DND-41 (cell line): Measurements from ENCODE around the gene CSNK1G3.

Source experiments
- EZH2 ChIP-seq: IDR thresholded peaks from 3 replicates; pipeline ENCODE4 v1.6.1; 2012; ENCODE audit warnings: borderline replicate concordance, low read depth, mild to moderate bottlenecking, moderate library complexity, low read length, inconsistent platforms; ENCODE audit not compliant: severe bottlenecking
- TF ChIP-seq, protein P1 (sequence below): IDR thresholded peaks from 2 replicates; pipeline ENCODE4 v1.5.1; 2012; ENCODE audit warnings: borderline replicate concordance, low read length, moderate library complexity, mild to moderate bottlenecking; ENCODE audit not compliant: poor library complexity, severe bottlenecking; ENCODE audit errors: extremely low read depth

DNA sequence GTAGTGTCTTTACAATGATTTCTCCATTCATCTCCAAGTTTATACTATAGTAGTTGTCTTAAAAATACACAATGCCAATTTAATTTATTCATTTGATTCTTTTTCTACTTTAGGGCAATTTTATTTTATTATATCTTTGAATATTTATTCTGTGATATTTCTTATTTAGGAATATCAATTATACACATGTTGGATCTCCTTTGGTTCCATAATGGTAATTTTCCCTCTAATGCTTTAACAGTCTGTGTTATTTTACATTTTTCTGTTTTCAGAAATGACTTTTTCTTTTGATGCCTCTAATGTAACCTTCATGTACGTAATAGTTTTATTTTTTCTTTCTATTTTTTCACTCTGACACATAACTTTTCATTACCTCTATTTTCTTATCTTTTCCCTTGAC, 153.0 kb downstream of the CSNK1G3 start:
- TF ChIP-seq, protein P1, sequence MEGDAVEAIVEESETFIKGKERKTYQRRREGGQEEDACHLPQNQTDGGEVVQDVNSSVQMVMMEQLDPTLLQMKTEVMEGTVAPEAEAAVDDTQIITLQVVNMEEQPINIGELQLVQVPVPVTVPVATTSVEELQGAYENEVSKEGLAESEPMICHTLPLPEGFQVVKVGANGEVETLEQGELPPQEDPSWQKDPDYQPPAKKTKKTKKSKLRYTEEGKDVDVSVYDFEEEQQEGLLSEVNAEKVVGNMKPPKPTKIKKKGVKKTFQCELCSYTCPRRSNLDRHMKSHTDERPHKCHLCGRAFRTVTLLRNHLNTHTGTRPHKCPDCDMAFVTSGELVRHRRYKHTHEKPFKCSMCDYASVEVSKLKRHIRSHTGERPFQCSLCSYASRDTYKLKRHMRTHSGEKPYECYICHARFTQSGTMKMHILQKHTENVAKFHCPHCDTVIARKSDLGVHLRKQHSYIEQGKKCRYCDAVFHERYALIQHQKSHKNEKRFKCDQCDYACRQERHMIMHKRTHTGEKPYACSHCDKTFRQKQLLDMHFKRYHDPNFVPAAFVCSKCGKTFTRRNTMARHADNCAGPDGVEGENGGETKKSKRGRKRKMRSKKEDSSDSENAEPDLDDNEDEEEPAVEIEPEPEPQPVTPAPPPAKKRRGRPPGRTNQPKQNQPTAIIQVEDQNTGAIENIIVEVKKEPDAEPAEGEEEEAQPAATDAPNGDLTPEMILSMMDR = no peak
- no peak for TF ChIP-seq EZH2
